Gastrocnemius medialis (tissue), 4 donors: ENCODE measurements around the gene EIF3D. TPM values are rescaled to one million over a fixed set of nuclear protein-coding genes. Genes with fewer than 3 reads are reported as not detected.

ENCODE experiments used
- ATAC-seq, 2 donors: fragments of 150-250 bp; one replicate each; pipeline ENCODE4 v1.9.1; 2016
- DNase-seq, 2 donors: peaks; one replicate each; pipeline ENCODE4 v3.0.0-alpha.2; 2019
- H3K27ac ChIP-seq, 4 donors: fragments of 200-600 bp; sonication (generic); 1 replicate in 1 of 4; 2 replicates in 3 of 4; pipeline ENCODE4 v1.5.1; 2016 to 2018; ENCODE audit warnings: mild to moderate bottlenecking in 2 of 4, moderate library complexity in 1 of 4
- H3K27me3 ChIP-seq, 3 donors: fragments of 200-600 bp; sonication (generic) in 2 of 3; 1 replicate in 1 of 3; 2 replicates in 2 of 3; pipeline versions ENCODE4 v1.5.1 to v1.6.0; 2016 to 2019; ENCODE audit warnings: mild to moderate bottlenecking in 1 of 3, moderate library complexity in 1 of 3
- H3K36me3 ChIP-seq, 2 donors: fragments of 200-600 bp; sonication (generic) in 1 of 2; one replicate each; pipeline ENCODE4 v1.5.1; 2017 to 2018
- H3K4me1 ChIP-seq, 2 donors: fragments of 200-600 bp; sonication (generic) in 1 of 2; one replicate each; pipeline ENCODE4 v1.5.1; 2016 to 2017; ENCODE audit warnings: mild to moderate bottlenecking in 2 of 2
- H3K4me3 ChIP-seq, 4 donors: fragments of 200-600 bp; sonication (generic) in 3 of 4; 1 replicate in 1 of 4; 2 replicates in 3 of 4; pipeline ENCODE4 v1.5.1; 2016 to 2019; ENCODE audit warnings: mild to moderate bottlenecking in 2 of 4
- H3K9me3 ChIP-seq, 3 donors: fragments of 200-600 bp; sonication (generic) in 2 of 3; 1 replicate in 1 of 3; 2 replicates in 2 of 3; pipeline ENCODE4 v1.5.1; 2016 to 2019
- CTCF ChIP-seq, 5 experiments: fragments of 450-650 bp in 3 of 5; fragments of 200-600 bp in 2 of 5; sonication (generic) in 2 of 5; IDR thresholded peaks in 4 of 5; conservative IDR thresholded peaks in 1 of 5; 1 replicate in 4 of 5; 2 replicates in 1 of 5; pipeline ENCODE4 v1.5.1; 2016 to 2019; ENCODE audit warnings: antibody characterized with exemption in 5 of 5, mild to moderate bottlenecking in 3 of 5, moderate library complexity in 3 of 5
- POLR2A ChIP-seq, 2 donors: fragments of 450-650 bp; IDR thresholded peaks; one replicate each; pipeline ENCODE4 v1.6.1; 2017; ENCODE audit warnings: antibody characterized with exemption in 2 of 2, mild to moderate bottlenecking in 2 of 2, moderate library complexity in 2 of 2
- in situ Hi-C, 4 donors: fragments of 200-750 bp; cut with MboI; loops; one replicate each; pipeline versions ENCODE4 v1.15.0 to v1.8.0; 2017; ENCODE audit warnings: low sequenced_read_pairs in 4 of 4
- intact Hi-C: fragments of 100-400 bp; cut with DNase I; formaldehyde crosslinking; loops from one replicate; pipeline ENCODE4 v1.15.1; 2023; ENCODE audit warnings: low total_unique reads
- total RNA-seq, 4 donors: library from RNA; depleted of rRNA; stranded (reverse); fragments of >200 nt; gene quantifications; one replicate each; pipeline versions ENCODE4 v1.1.0 to v1.2.3, GENCODE V29; 2016

The EIF3D gene
- total RNA-seq, 4 donors from 2014 or later: 208 to 319 (median 290) TPM

DNA sequence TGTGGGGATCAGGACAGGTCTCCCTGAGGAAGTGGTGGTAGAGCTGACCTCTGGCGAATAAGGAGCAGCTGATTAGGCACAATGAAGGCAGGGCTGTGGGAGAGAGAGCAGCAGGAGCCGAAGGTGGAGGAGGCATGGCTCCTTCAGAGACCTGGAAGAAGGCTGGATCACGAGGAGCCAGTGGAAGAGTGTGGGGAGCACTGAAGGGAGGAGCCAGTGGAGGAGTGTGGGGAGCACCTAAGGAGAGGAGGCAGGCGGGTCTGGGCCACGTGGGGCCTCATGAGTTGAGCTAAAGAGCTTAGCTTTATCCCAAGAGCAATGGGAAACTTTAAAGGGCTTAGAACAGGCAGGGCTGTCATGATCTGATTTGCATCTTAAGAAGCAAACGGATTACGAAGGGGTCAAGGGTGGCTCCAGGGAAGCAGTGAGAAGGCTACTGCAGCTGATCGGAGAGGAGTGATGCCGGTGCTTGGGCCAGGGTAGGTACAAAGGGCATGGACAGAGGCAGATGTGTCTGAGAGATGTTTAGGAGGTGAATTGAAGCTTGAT, 44.9 kb upstream of the EIF3D start:
- no peak for DNase-seq
- no peak for ATAC-seq
- no peak overlapping the region for H3K4me3 ChIP-seq
- peaks cover 0 to 8% (median under 1%) of the 10 kb centered on the region in 3 donors for H3K27me3 ChIP-seq
- H3K27ac ChIP-seq: no peak overlapping the region
- no peak for TF ChIP-seq POLR2A (IDR thresholded peaks at IDR 0.05)
- TF ChIP-seq CTCF (IDR thresholded peaks at IDR 0.05 in 4 of 5, conservative IDR thresholded peaks at IDR 0.05 in 1 of 5): no peak
- in situ Hi-C loops (no loop called here), intact Hi-C loops (no loop called here)
- no peaks in the 10 kb centered on the region for H3K36me3 ChIP-seq
- H3K9me3 ChIP-seq: no peaks in the 10 kb centered on the region
- no peaks in the 10 kb centered on the region for H3K4me1 ChIP-seq

DNA sequence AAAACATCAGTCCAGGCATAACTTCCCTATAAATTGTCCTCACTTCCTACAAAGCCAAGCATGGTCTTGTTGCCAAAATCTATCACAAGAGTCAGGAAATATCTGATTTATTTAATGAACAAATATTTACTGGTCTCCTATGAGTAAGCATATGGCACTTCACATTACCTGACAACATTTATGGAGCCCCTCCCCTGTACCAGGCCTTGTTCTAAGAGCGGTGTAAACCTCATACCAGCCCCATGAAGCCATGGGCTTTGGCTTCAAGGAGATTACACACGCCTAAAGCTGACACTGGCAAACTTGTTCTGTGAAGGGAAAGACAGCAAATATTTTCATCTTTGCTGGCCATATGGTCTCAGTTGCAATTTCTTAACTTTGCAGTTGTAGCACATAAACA, 43.0 kb upstream of the EIF3D start:
- Histone ChIP-seq H3K4me3 (no peak overlapping the region), H3K9me3 (no peaks in the 10 kb centered on the region), H3K36me3 (no peaks in the 10 kb centered on the region), H3K4me1 (no peaks in the 10 kb centered on the region), H3K27ac (no peak overlapping the region), H3K27me3 (peaks cover 0 to 21% (median 0%) of the 10 kb centered on the region in 3 donors)
- intact Hi-C loops (no loop called here), in situ Hi-C loops (no loop called here)
- no peak for TF ChIP-seq CTCF (IDR thresholded peaks at IDR 0.05 in 4 of 5, conservative IDR thresholded peaks at IDR 0.05 in 1 of 5)
- no peak for TF ChIP-seq POLR2A (IDR thresholded peaks at IDR 0.05)
- ATAC-seq (no peak), DNase-seq (no peak)

DNA sequence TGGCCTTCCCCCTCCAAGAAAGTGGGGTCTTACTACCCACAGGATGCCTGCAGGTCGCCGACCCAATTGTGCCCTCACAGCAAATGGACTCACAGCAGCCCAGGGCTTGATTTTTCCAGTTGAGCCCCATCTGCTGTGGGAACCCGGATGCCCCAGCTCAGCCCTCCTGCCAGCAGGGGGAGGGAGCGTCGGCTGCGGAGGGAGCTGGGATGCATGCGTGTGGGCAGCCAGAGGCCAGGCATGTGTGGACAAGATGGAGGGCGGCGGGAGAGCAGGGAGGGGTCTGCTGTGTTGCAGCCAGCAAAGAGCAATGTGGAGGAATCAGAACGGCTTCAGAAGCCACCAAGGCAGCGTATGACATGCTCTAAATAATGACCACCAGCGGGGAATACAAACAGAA, 41.0 kb upstream of the EIF3D start:
- H3K9me3 ChIP-seq: no peaks in the 10 kb centered on the region
- H3K4me1 ChIP-seq: no peaks in the 10 kb centered on the region
- ATAC-seq (no peak), DNase-seq (no peak)
- H3K36me3 ChIP-seq: no peaks in the 10 kb centered on the region
- intact Hi-C loops: no loop called here
- no peak overlapping the region for H3K4me3 ChIP-seq
- TF ChIP-seq CTCF (IDR thresholded peaks at IDR 0.05 in 4 of 5, conservative IDR thresholded peaks at IDR 0.05 in 1 of 5) (no peak), POLR2A (IDR thresholded peaks at IDR 0.05) (no peak)
- no peak overlapping the region for H3K27ac ChIP-seq
- in situ Hi-C loops: no loop called here
- peaks cover 2 to 41% (median 4%) of the 10 kb centered on the region in 3 donors for H3K27me3 ChIP-seq

DNA sequence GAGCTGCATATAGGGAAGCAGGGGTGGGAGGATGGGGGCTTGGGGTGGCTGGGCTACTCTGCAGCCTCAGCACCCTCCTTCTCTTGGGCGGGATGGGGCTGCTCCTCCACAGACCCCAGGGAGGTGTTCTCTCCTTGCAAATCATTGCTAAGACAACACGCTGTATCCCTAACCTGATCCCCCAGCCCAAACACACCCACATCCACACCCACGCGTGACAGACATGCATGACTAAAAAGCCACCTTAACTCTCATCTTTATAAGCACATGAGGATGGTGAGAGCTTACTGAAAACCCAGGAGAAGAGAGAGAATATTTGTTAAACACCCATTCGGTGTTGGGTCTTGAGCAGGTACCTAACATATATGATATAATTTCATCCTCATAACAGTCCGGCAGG, 39.9 kb upstream of the EIF3D start:
- DNase-seq (no peak), ATAC-seq (no peak)
- no peak overlapping the region for H3K4me3 ChIP-seq
- H3K27me3 ChIP-seq: peaks cover 12 to 50% (median 15%) of the 10 kb centered on the region in 3 donors
- no peak overlapping the region for H3K27ac ChIP-seq
- in situ Hi-C loops (no loop called here), intact Hi-C loops (no loop called here)
- no peaks in the 10 kb centered on the region for H3K36me3 ChIP-seq
- TF ChIP-seq CTCF (IDR thresholded peaks at IDR 0.05 in 4 of 5, conservative IDR thresholded peaks at IDR 0.05 in 1 of 5) (no peak), POLR2A (IDR thresholded peaks at IDR 0.05) (no peak)
- H3K9me3 ChIP-seq: no peaks in the 10 kb centered on the region
- no peaks in the 10 kb centered on the region for H3K4me1 ChIP-seq

DNA sequence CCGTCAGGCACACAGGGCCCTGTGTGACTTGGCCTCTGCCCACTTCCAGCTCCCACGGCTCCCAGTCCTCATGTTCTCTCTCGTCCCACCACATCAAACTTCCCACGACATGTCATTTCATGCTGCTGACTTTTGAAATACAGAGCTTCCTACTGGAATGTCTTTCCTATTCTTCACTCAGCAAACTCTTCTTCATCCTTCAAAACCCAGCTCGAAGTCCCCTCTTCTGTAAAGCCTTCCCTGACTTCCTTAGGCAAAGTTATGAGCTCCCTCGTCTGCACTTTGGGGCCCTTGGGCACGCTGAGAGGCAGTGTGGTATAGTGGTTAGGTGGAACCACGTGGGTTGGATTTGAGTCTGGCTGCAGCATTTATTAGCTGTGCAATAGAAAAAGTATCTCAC, 37.8 kb upstream of the EIF3D start:
- Histone ChIP-seq H3K27me3 (peaks cover 18 to 58% (median 25%) of the 10 kb centered on the region in 3 donors), H3K36me3 (no peaks in the 10 kb centered on the region), H3K27ac (no peak overlapping the region), H3K9me3 (no peaks in the 10 kb centered on the region), H3K4me3 (no peak overlapping the region), H3K4me1 (no peaks in the 10 kb centered on the region)
- ATAC-seq (no peak), DNase-seq (no peak)
- TF ChIP-seq CTCF (IDR thresholded peaks at IDR 0.05 in 4 of 5, conservative IDR thresholded peaks at IDR 0.05 in 1 of 5): no peak
- no peak for TF ChIP-seq POLR2A (IDR thresholded peaks at IDR 0.05)
- in situ Hi-C loops: no loop called here
- intact Hi-C loops: no loop called here
